Panc1 (cell line): ENCODE data around the gene C16orf74. TPM values are rescaled to one million over a fixed set of nuclear protein-coding genes. Genes with fewer than 3 reads are reported as not detected.

ENCODE experiments used
- ATAC-seq: fragments of 200-7000 bp; cut with Tn5 transposase; 2 replicates; pipeline ENCODE4 v1.9.1; 2020; ENCODE audit warnings: mild to moderate bottlenecking, moderate library complexity
- BruUV-seq: library from RNA; stranded (reverse); fragments of 400-500 nt; replicated peaks from 2 replicates; lab custom pipeline; 2021; lab: Mats Ljungman, UMichigan
- CTCF ChIA-PET: fragments of 300-600 bp; sonication (Branson Sonifier 250); formaldehyde crosslinking; loops from one replicate; lab custom pipeline; 2022; ENCODE audit warnings: antibody characterized with exemption; lab: Charles Lee
- POLR2A ChIA-PET: fragments of 300-600 bp; sonication (Branson Sonifier 250); formaldehyde crosslinking; loops from one replicate; lab custom pipeline; 2022; ENCODE audit warnings: antibody characterized with exemption; lab: Charles Lee
- DNase-seq: peaks from one replicate; pipeline ENCODE4 v3.0.0-alpha.2; 2010; ENCODE audit warnings: low read depth, low spot score
- H3K27ac ChIP-seq: 2 replicates; pipeline ENCODE4 v1.5.1; 2011; ENCODE audit warnings: mild to moderate bottlenecking, low read length, inconsistent platforms
- H3K27me3 ChIP-seq: fragments of 200-500 bp; sonication (Bioruptor generic); 2 replicates; pipeline ENCODE4 v1.6.0; 2014; ENCODE audit warnings: low read length, inconsistent platforms; ENCODE audit not compliant: control insufficient read depth, insufficient read depth
- H3K36me3 ChIP-seq: fragments of 200-500 bp; sonication (Bioruptor generic); 2 replicates; pipeline ENCODE4 v1.5.1; 2014; ENCODE audit warnings: inconsistent platforms, mild to moderate bottlenecking, low read length, moderate library complexity; ENCODE audit not compliant: control insufficient read depth, insufficient read depth
- H3K4me1 ChIP-seq: 2 replicates; pipeline ENCODE4 v1.5.1; 2011; ENCODE audit warnings: inconsistent platforms, mild to moderate bottlenecking, low read length, moderate library complexity; ENCODE audit not compliant: control insufficient read depth, insufficient read depth
- H3K4me3 ChIP-seq, 2 experiments: 2 replicates each; pipeline ENCODE4 v1.5.1; 2011 to 2012; ENCODE audit warnings: low read depth in 2 of 2, low read length in 2 of 2, mild to moderate bottlenecking in 2 of 2, inconsistent platforms in 1 of 2, moderate library complexity in 1 of 2
- H3K9me3 ChIP-seq: fragments of 200-500 bp; sonication (Bioruptor generic); 2 replicates; pipeline ENCODE4 v1.5.1; 2014; ENCODE audit warnings: low read depth, mild to moderate bottlenecking, inconsistent platforms, low read length, moderate library complexity; ENCODE audit not compliant: control insufficient read depth, insufficient read depth
- CTCF ChIP-seq: fragments of 450-650 bp; IDR thresholded peaks from 2 replicates; pipeline ENCODE4 v1.5.1; 2017; ENCODE audit warnings: mild to moderate bottlenecking
- POLR2AphosphoS5 ChIP-seq: IDR thresholded peaks from 2 replicates; pipeline ENCODE4 v1.6.1; 2012; ENCODE audit warnings: mild to moderate bottlenecking, low read depth, low read length, moderate library complexity
- SIN3A ChIP-seq: IDR thresholded peaks from 2 replicates; pipeline ENCODE4 v1.6.1; 2012; ENCODE audit warnings: low read depth, mild to moderate bottlenecking, low read length, moderate library complexity, borderline replicate concordance; ENCODE audit not compliant: insufficient read depth
- TCF7L2 ChIP-seq: IDR thresholded peaks from 2 replicates; pipeline ENCODE4 v1.6.1; 2011; ENCODE audit warnings: mild to moderate bottlenecking, low read depth, low read length, inconsistent platforms
- in situ Hi-C: cut with HindIII; loops from 2 replicates; pipeline ENCODE4 v1.10.0; 2016; ENCODE audit warnings: low sequenced_read_pairs, low pct_unique_long_range_greater_than_20kb
- intact Hi-C: fragments of 100-400 bp; cut with micrococcal nuclease; formaldehyde crosslinking; loops from one replicate; pipeline ENCODE4 v1.10.0; 2022; ENCODE audit not compliant: unreplicated experiment
- total RNA-seq: library from RNA; stranded (reverse); gene quantifications from one replicate; pipeline ENCODE4 v1.2.1, GENCODE V29; 2021; ENCODE audit not compliant: unreplicated experiment
- TF ChIP-seq, protein P1 (sequence below), 2 experiments: IDR thresholded peaks; 2 replicates each; pipeline ENCODE4 v1.6.1; 2011 to 2012; ENCODE audit warnings: low read depth in 2 of 2, control low read depth in 1 of 2, low read length in 1 of 2, mild to moderate bottlenecking in 1 of 2, moderate library complexity in 1 of 2; ENCODE audit not compliant: insufficient read depth in 1 of 2

The C16orf74 gene
- total RNA-seq, 1 experiment from 2014 or later: 1.5 TPM

- no TSS peak for BruUV-seq
- no peaks in the 10 kb centered on the region for H3K27me3 ChIP-seq
- DNase-seq (no peak), ATAC-seq (no peak)
- ChIA-PET POLR2A (no interaction called here), CTCF (no interaction called here)
- intact Hi-C loops: no loop called here
- no peaks in the 10 kb centered on the region for H3K4me1 ChIP-seq
- TF ChIP-seq POLR2AphosphoS5 (no peak), CTCF (no peak)
- in situ Hi-C loops: no loop called here
- H3K9me3 ChIP-seq: no peaks in the 10 kb centered on the region
- no peaks in the 10 kb centered on the region for H3K36me3 ChIP-seq
- H3K4me3 ChIP-seq: no peak overlapping the region
- H3K27ac ChIP-seq: no peak overlapping the region
These were observed 42.6 kb downstream of the C16orf74 start for GRCh38 chr16:85708338-85708737.

GRCh38 chr16:85707528-85708095, 43.3 kb downstream of the C16orf74 start:
- no peaks in the 10 kb centered on the region for H3K36me3 ChIP-seq
- no peaks in the 10 kb centered on the region for H3K4me1 ChIP-seq
- TF ChIP-seq CTCF: no peak
- no peak for TF ChIP-seq SIN3A
- TF ChIP-seq, protein P1, sequence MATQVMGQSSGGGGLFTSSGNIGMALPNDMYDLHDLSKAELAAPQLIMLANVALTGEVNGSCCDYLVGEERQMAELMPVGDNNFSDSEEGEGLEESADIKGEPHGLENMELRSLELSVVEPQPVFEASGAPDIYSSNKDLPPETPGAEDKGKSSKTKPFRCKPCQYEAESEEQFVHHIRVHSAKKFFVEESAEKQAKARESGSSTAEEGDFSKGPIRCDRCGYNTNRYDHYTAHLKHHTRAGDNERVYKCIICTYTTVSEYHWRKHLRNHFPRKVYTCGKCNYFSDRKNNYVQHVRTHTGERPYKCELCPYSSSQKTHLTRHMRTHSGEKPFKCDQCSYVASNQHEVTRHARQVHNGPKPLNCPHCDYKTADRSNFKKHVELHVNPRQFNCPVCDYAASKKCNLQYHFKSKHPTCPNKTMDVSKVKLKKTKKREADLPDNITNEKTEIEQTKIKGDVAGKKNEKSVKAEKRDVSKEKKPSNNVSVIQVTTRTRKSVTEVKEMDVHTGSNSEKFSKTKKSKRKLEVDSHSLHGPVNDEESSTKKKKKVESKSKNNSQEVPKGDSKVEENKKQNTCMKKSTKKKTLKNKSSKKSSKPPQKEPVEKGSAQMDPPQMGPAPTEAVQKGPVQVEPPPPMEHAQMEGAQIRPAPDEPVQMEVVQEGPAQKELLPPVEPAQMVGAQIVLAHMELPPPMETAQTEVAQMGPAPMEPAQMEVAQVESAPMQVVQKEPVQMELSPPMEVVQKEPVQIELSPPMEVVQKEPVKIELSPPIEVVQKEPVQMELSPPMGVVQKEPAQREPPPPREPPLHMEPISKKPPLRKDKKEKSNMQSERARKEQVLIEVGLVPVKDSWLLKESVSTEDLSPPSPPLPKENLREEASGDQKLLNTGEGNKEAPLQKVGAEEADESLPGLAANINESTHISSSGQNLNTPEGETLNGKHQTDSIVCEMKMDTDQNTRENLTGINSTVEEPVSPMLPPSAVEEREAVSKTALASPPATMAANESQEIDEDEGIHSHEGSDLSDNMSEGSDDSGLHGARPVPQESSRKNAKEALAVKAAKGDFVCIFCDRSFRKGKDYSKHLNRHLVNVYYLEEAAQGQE (IDR thresholded peaks at IDR 0.05; ENCODE audit: insufficient read depth in 1 of 2, low read depth in 2 of 2, low read length in 1 of 2): no peak
- no peak for TF ChIP-seq POLR2AphosphoS5
- no peak for TF ChIP-seq TCF7L2
- no peak overlapping the region for H3K27ac ChIP-seq
- in situ Hi-C loops: no loop called here
- DNase-seq: no peak
- BruUV-seq: no TSS peak
- ChIA-PET CTCF (no interaction called here), POLR2A (no interaction called here)
- intact Hi-C loops: no loop called here
- ATAC-seq: no peak
- H3K27me3 ChIP-seq: no peaks in the 10 kb centered on the region
- no peaks in the 10 kb centered on the region for H3K9me3 ChIP-seq
- no peak overlapping the region for H3K4me3 ChIP-seq
